ENCODE results near the gene SCGB1C1.
A peak's percentile ranks its signal among the peaks of the same experiment; 100 is the strongest.
"Not testable (repeated sequence)": the region's sequence is repeated elsewhere in the genome, so short reads cannot be mapped to it uniquely, and the experiment has no call there.

Gene SCGB1C1

GRCh38 chr11:218815-219593, 26.1 kb downstream of the SCGB1C1 start:
- DNase-seq (ENCODE audit: low spot score) = no peak

- DNase-seq (ENCODE audit: low spot score) = not testable (repeated sequence)
These were observed 27.9 kb downstream of the SCGB1C1 start for GRCh38 chr11:220641-221215.

- DNase-seq (ENCODE audit: low spot score) = no peak
These were observed 28.7 kb downstream of the SCGB1C1 start for GRCh38 chr11:221539-221938.

- DNase-seq (ENCODE audit: low spot score) = no peak
These were observed 29.3 kb downstream of the SCGB1C1 start for GRCh38 chr11:221998-222789.

- no peak for DNase-seq (ENCODE audit: low spot score)
These were observed 30.3 kb downstream of the SCGB1C1 start for GRCh38 chr11:223026-223789.

GRCh38 chr11:223884-224283, 31.0 kb downstream of the SCGB1C1 start:
- no peak for DNase-seq (ENCODE audit: low spot score)

GRCh38 chr11:224424-224823, 31.5 kb downstream of the SCGB1C1 start:
- DNase-seq (ENCODE audit: low spot score) = no peak

GRCh38 chr11:225734-226453, 33.0 kb downstream of the SCGB1C1 start:
- DNase-seq (ENCODE audit: low spot score) = no peak

- DNase-seq (ENCODE audit: low spot score) = no peak
These were observed 35.0 kb downstream of the SCGB1C1 start for GRCh38 chr11:227824-228379.

- no peak for DNase-seq (ENCODE audit: low spot score)
These were observed 37.6 kb downstream of the SCGB1C1 start for GRCh38 chr11:230431-230830.

GRCh38 chr11:232783-233565, 40.1 kb downstream of the SCGB1C1 start:
- DNase-seq (ENCODE audit: low spot score) = no peak

GRCh38 chr11:235180-235579, 42.3 kb downstream of the SCGB1C1 start:
- DNase-seq (ENCODE audit: low spot score) = no peak

GRCh38 chr11:235609-235996, 42.7 kb downstream of the SCGB1C1 start:
- DNase-seq (ENCODE audit: low spot score) = no peak

- peak; percentile 86 for DNase-seq (ENCODE audit: low spot score)
These were observed 43.3 kb downstream of the SCGB1C1 start, which contains the start of gene SIRT3 for GRCh38 chr11:235997-236773. Gene SIRT3 (minus strand): TSS chr11:236342. CDS start chr11:236328, 14 bp downstream.

- peak; percentile 82 for DNase-seq (ENCODE audit: low spot score)
These were observed 44.2 kb downstream of the SCGB1C1 start, which contains the start of gene PSMD13 for GRCh38 chr11:236774-237767. Gene PSMD13 (plus strand): TSS chr11:236976. CDS start chr11:237050, 74 bp downstream.

GRCh38 chr11:238346-238745, 45.5 kb downstream of the SCGB1C1 start:
- not testable (repeated sequence) for DNase-seq (ENCODE audit: low spot score)

- no peak for DNase-seq (ENCODE audit: low spot score)
These were observed 47.4 kb downstream of the SCGB1C1 start for GRCh38 chr11:240315-240714.

GRCh38 chr11:241634-242033, 48.8 kb downstream of the SCGB1C1 start:
- DNase-seq (ENCODE audit: low spot score) = no peak
